Limb (tissue), 2 donors: ENCODE results near the gene CCDC142.
A peak's percentile ranks its signal among the peaks of the same experiment; 100 is the strongest.
"Not testable (repeated sequence)": the region's sequence is repeated elsewhere in the genome, so short reads cannot be mapped to it uniquely, and the experiment has no call there.

Source experiments
- DNase-seq, 2 donors: peaks; one replicate each; pipeline ENCODE4 v3.0.0-alpha.2; 2016; ENCODE audit errors: extremely low spot score in 2 of 2

CCDC142 gene

GRCh38 chr2:74499267-74499939 is 16.6 kb upstream of the CCDC142 start, which contains the start of gene LBX2:
TSS of gene LBX2 (minus strand) at chr2:74499603. CDS start at chr2:74499537, 66 bp downstream.
- peak in 1 of 2 donors; percentile 56 for DNase-seq

DNA sequence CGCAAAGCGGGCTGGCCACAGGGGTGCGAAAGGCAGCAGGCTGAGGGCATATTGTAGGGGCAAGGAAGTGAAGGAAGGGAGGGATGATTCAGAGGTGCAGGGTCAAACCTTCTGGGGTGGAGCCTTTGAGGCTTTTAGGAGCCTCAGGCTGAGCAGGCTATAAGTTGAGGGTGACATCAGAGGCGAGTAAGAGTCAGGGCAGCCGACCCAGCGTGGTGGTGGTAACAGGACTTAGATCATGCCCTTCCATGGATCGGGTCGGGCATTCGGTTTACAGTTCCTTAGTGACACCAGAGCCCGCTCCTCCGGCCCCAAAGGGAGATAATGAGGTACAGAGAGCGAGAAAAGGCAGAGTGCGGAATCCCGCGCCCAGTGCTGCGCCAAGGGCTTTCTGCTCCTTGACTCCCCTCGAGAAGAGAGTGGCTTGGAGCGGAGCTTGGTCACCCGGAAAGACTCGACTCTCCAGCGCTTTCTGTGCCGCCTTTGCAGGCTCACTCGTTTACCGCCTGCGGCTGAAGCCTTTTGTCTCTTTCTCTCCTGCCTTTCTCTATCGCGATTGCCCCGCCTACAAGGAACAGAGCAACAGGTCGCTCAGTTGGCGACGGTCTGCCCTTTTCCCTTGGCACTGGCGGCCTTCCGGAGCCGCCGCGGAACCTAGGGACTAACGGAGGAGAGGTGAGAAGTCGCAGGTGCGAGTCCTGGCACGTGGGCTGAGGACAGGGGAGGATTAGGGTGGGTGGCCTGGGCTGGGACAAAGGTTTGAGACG is 15.9 kb upstream of the CCDC142 start:
- DNase-seq, result peak in 1 of 2 donors; percentile 40

GRCh38 chr2:74497777-74498499 is 15.1 kb upstream of the CCDC142 start:
- peak in 1 of 2 donors; percentile 38 for DNase-seq

- DNase-seq, result no peak
These were observed 14.4 kb upstream of the CCDC142 start for GRCh38 chr2:74496997-74497776.

- DNase-seq, result no peak
These were observed 12.6 kb upstream of the CCDC142 start for GRCh38 chr2:74495440-74495839.

DNA sequence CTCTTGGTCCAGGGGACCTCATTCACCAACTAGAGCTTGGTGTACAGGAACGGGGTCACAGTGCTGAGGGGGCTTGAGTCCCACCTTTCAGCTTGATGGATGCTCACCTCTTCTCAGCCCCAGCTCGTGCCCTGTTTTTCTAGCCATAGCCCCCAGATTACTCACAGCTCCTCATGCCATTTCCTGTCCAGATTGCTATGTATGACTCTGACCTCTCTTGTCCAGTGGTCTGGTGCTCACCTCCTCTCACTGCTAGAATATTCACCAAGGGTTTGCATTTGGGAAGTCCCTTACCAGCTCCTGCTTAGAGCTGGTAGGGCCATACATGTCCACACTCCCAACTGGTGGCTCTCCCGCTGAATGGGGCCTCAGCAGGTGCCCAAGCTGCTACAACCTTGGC is 10.7 kb upstream of the CCDC142 start:
- no peak for DNase-seq

DNA sequence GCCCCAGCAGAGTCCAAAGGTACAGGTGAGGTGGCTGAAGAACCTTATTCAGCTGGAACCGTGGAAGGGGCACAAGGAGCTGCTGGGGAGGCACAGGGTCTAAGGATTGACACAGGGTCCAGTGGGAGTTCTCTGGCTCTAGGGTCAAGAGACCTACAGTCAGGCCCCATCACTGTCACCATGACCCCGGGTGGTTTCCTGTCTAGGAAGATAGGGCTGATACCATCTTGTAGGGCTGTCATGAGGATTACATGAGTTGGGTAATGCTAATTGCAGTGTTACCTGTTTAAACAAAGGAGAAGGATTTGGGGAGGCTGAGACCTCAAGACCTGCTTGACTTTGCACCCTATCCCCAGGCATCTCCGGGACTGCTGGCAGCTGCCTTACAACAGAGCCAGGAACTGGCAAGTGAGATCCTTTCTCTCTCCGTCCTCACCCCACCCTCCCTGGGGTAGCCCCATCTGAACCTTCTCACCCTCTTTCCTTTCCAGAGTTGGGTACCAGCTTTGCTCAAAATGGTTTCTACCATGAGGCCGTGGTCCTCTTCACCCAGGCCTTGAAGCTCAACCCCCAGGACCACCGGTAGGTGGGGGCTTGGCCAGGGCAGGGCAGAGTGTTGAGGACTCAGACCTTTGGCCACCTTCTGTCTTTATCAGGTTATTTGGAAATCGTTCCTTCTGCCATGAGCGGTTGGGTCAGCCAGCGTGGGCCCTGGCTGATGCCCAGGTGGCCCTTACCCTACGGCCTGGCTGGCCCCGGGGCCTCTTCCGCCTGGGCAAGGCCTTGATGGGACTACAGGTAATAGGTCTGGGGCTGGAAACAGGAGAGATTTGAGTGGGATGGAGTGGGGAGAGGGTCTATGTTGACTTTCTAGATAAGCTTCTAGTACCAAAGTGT is 9.1 kb upstream of the CCDC142 start:
- no peak for DNase-seq

DNA sequence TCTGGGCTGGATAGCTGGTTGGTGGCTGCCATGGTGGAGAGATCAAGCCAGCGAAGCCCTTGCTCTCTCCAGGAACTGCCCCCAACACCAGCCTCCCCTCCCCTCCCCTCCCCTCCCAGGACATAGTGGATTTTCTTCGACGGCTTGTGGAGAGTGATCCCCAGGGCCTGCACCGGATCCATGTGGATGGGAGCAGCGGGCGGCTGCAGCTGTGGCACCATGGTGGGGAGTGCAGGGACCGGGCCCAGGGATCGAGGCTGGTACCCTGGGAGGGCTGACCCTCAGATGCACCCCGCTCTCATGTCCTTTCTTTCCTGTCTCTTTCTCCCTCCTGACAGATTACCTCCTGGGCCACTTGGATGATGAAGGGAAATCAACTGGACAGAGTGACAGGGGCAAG is 7.1 kb upstream of the CCDC142 start:
- DNase-seq, result no peak

DNA sequence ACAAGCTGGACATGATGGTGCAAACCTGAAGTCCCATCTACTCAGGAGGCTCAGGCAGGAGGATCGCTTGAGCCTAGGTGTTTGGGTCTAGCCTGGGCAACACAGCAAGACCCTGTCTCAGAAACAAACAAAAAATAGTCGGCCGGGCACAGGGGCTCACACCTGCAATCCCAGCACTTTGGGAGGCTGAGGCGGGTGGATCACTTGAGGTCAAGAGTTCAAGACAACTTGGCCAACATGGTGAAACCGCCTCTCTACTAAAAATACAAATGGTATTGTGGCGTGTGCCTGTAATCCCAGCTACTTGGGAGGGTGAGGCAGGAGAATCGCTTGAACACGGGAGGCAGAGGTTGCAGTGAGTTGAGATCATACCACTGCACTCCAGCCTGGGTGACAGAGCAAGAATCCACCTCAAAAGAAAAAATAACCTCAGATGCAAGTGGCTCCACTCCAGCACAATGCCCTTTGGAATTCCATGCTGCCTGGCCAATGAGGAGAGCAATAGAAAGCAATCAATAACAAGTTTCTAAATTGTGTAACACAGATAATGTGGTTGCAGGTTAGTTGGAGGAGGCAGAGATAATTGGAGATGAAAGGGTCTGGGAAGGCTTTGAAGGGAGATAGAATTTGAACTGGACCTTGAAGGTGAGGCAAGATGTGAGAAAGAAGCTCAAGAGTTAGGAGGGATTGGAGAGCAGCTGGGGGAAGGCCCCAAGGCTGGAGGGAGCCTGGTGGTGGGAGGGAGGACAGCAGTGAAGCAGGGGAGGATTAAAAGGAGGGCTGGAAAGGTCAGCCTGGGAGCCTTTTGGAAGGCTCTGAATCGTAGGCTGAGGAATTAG is 6.1 kb upstream of the CCDC142 start:
- no peak for DNase-seq

DNA sequence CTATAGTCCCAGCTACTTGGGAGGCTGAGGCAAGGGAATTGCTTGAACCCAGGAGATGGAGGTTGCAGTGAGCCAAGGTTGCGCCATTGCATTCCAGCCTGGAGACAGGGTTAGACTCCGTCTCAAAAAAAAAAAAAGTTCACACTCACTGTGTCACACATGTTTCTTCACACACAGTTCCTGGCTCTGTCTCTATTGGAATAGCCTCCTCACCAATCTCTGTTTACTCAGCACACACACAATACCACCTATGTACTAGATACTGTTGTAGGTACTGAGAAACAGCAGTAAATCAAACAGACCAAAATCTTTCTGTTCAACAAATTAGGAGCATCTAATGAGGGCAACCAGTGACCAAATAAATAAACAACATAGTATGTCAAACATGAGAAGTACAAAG is 3.3 kb upstream of the CCDC142 start:
- no peak for DNase-seq

- DNase-seq, result not testable (repeated sequence)
These were observed 922 bp upstream of the CCDC142 start for GRCh38 chr2:74483675-74484164.

DNA sequence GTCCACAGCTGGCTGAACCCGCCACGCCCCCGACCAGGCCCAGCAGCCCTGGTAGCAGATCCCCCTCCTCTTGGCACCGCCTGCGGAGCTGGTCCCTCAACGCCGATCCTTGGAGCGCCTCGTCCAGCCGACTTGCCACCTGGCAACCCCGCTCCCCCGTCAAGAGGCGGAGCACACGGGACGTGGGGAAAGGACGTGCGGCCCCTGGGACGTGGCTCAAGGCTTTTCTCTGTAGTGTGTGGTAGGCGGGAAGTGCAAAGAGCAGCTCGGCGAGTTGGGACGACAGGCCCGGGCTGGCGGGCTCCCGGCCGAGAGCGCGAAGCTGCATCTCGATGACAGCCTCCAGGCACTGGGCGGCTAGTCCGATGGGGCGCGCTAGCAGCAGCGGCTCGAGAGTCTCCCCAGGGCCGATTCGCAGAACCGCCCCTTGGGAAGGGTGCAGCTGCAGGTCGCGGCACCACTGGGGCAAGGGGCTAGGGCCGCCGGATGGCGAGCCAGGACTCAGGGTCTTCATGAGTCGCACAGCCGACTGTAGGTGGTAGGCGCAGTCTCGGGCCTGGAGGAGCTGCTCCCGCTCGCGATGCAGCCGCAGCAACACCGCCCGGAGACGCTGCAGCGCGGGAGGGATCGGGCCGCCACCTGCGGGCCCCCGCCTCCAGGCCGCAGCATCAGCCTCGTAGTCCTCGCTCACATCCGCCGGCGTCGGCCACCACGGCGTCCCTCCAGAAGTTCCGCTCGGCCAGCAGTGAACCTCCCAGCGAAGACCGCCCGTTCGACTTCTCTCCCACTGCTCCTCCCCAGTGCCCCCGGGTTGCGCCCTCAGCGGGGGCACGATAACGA is 617 bp downstream of the CCDC142 start:
- peak in 1 of 2 donors; percentile 58 for DNase-seq

- DNase-seq, result no peak
These were observed 1.4 kb downstream of the CCDC142 start for GRCh38 chr2:74481431-74481830.

DNA sequence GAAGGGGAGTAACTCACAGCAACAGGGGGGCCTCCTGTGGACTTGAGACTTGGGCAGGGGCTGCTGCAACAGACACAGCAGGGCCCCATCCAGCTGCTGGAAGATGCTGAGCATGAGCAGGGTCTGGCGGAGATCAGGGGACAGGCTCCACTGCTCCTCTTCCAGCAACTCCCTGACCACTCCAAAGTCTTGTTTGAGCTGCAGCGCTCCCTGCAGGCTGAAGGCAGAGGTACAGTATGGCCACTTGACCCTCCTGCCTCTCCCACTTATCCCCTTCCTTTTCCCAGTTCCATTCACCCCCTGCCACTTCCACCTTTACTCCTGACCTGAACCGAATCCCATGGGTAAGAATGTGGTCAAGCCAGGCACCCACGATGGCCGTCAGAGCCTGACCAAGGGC is 7.9 kb downstream of the CCDC142 start:
- no peak for DNase-seq

GRCh38 chr2:74474481-74474880 is 8.3 kb downstream of the CCDC142 start:
- no peak for DNase-seq

GRCh38 chr2:74472945-74473258 is 9.9 kb downstream of the CCDC142 start:
- DNase-seq, result no peak

DNA sequence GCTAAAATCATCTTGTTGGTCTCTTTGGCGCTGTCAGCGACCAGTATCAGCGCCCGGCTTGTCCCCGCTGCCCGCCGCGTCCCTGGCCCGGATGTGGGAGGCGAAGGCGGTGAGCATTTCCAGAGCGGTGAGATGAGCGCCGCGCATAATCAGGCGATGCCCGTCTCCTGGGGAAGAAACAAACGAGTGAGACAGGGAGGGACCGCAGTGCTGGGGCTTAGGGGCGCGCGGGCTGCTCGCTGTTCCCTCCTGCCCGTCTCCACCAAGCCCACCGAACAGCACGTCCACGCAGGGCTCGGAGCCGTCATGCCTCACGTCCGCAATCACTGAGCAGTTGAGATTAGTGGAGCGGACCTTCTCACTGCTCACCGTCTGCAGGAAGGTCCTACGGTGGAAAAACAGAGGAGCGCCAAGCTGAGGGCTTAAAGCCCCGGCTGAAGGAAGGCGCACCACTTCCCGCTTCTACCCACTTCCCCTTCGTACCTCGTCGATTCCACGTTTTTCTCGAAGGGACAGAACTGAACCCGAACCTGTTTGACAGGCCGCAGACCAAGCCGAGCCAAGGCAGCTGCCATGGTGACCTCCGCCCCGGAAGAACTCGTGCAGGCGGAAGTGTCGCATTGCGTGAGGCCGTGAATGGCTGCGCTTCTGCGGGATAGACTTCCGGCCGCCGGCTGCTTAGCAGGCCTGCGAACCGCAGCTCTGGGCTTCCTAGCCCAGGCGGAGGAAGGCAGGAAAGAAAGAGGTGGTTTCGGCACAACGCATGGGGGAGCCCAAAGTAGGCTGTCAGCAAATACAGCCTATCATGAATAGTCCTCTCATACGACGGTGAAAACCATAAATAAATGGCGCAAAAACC is 10.5 kb downstream of the CCDC142 start, which contains the start of gene MRPL53:
TSS of gene MRPL53 (minus strand) at position 595 of the 859 bp plus-strand sequence. CDS start at position 575, 20 bp downstream.
- peak; percentile 92 to 96 for DNase-seq
